ENCODE measurements around the gene FAM217A.

- TF ChIP-seq POLR2AphosphoS5 (IDR thresholded peaks at IDR 0.05) (no peak), CTCF (IDR thresholded peaks at IDR 0.05 in 8 of 11, conservative IDR thresholded peaks at IDR 0.05 in 3 of 11) (no peak)
Observed at GRCh38 chr6:4103929-4104328, 25.0 kb upstream of the FAM217A start.

All from spleen (tissue), 7 donors.